ENCODE measurements around the gene ZNF81.

DNA sequence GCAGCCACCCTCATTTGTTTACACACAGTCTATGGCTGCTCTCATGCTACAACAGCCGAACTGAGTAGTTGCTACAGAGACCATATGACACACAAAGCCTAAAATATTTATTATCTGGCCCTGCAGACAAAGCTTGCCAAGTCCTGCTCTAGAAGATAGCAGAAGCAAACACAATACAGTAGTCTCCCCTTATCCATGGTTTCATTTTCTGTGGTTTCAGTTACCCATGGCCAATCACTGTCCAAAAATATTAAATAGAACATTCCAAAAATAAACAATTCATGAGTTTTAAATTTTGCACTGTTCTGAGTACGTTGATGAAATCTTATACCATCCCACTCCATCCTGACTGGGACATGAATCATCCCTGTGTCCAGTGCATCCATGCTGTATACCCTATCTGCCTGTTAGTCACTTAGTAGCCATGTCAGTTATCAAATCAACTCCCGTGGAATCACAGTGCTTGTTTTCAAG, 40.2 kb upstream of the ZNF81 start:
- no peak for TF ChIP-seq POLR2A (IDR thresholded peaks at IDR 0.05)
- TF ChIP-seq, protein P1, sequence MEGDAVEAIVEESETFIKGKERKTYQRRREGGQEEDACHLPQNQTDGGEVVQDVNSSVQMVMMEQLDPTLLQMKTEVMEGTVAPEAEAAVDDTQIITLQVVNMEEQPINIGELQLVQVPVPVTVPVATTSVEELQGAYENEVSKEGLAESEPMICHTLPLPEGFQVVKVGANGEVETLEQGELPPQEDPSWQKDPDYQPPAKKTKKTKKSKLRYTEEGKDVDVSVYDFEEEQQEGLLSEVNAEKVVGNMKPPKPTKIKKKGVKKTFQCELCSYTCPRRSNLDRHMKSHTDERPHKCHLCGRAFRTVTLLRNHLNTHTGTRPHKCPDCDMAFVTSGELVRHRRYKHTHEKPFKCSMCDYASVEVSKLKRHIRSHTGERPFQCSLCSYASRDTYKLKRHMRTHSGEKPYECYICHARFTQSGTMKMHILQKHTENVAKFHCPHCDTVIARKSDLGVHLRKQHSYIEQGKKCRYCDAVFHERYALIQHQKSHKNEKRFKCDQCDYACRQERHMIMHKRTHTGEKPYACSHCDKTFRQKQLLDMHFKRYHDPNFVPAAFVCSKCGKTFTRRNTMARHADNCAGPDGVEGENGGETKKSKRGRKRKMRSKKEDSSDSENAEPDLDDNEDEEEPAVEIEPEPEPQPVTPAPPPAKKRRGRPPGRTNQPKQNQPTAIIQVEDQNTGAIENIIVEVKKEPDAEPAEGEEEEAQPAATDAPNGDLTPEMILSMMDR (IDR thresholded peaks at IDR 0.05), result no peak
- no peak for TF ChIP-seq POLR2AphosphoS5 (IDR thresholded peaks at IDR 0.05)

All from prostate gland (tissue), 2 donors.